Activated CD4-positive, alpha-beta T cell treated with anti-CD3 and anti-CD28 coated beads, Interleukin-2, Interleukin-4, amounts not matched to agents 100 ng/mL and 50 ng/mL, durations not matched to agents 16 hours and 8 hours (primary cell): ENCODE results near the gene RPS6KC1.
A peak's percentile ranks its signal among the peaks of the same experiment; 100 is the strongest.

Source experiments
- DNase-seq: peaks from one replicate; pipeline ENCODE4 v3.0.0-alpha.2; 2020; ENCODE audit warnings: low spot score

RPS6KC1 gene

GRCh38 chr1:213242883-213243282 is 191.8 kb downstream of the RPS6KC1 start:
- no peak for DNase-seq

- DNase-seq = peak; percentile 49
These were observed 193.6 kb downstream of the RPS6KC1 start for GRCh38 chr1:213244664-213245091.

GRCh38 chr1:213245260-213245910 is 194.3 kb downstream of the RPS6KC1 start:
- no peak for DNase-seq

DNA sequence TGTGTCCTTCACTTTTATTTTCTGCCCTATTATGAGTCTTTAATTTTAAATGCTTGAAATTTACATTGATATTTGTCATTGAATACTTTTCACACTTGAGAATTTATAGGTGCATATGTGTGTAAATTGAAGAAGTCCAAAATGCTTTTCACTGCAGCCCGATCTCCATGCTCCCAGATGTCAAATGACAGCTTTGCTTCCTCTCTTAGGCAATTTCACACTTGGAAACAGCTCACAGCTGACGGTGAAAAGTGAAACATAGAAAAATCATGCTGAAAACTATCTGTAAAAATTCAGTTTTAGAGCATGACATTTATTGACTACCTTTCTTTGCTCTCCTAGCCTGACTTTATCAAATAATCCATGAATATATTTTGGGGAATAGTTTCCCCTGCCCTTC is 196.0 kb downstream of the RPS6KC1 start:
- no peak for DNase-seq

- no peak for DNase-seq
These were observed 198.4 kb downstream of the RPS6KC1 start for GRCh38 chr1:213249395-213249794.

- DNase-seq = no peak
These were observed 199.0 kb downstream of the RPS6KC1 start for GRCh38 chr1:213250041-213250440.

DNA sequence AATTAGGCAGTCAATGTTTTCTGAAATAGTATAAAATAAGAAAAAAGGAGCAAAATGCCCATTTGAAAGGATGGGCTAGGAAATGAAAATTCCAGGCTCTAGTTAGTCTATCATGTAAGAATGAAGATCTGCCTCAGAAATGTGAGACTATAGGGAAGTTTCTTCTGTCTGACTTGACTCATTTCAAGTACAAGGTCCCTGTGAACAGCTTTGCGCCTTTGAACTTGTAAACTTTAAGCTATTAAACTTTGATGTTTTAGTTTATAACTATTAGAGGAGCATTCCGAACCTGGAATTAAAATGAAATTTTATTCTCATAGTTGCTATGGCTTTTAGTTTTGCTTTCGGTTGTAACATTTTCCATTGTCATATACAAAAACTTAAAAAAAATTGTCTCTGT is 199.4 kb downstream of the RPS6KC1 start:
- no peak for DNase-seq

- DNase-seq = no peak
These were observed 200.9 kb downstream of the RPS6KC1 start for GRCh38 chr1:213251972-213252371.

GRCh38 chr1:213256438-213257087 is 205.5 kb downstream of the RPS6KC1 start:
- no peak for DNase-seq

GRCh38 chr1:213260311-213261075 is 209.5 kb downstream of the RPS6KC1 start:
- no peak for DNase-seq

- DNase-seq = no peak
These were observed 213.5 kb downstream of the RPS6KC1 start for GRCh38 chr1:213264531-213264930.

- DNase-seq = no peak
These were observed 216.1 kb downstream of the RPS6KC1 start for GRCh38 chr1:213266983-213267772.

- DNase-seq = no peak
These were observed 217.2 kb downstream of the RPS6KC1 start for GRCh38 chr1:213268221-213268620.

- no peak for DNase-seq
These were observed 218.8 kb downstream of the RPS6KC1 start for GRCh38 chr1:213269829-213270228.

- no peak for DNase-seq
These were observed 222.5 kb downstream of the RPS6KC1 start for GRCh38 chr1:213273546-213273945.

DNA sequence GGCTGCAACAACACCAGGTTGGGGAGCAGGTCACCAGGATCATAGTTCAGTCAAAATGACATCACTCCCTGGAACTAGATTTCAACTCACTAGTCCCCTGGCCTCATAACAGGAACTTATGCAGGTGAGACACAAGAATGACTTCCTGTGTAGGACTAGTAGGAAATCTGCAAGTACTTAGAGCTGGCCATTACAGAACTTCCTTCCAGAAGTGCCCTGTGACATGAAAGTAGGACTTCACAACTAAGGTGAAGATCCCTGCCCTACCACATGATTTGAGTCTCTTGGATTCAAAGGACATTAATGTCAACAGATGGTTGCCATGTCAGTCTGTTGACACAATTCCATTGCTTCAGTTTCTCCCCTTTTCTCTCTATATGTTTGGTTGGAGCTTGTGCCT is 223.1 kb downstream of the RPS6KC1 start:
- no peak for DNase-seq

DNA sequence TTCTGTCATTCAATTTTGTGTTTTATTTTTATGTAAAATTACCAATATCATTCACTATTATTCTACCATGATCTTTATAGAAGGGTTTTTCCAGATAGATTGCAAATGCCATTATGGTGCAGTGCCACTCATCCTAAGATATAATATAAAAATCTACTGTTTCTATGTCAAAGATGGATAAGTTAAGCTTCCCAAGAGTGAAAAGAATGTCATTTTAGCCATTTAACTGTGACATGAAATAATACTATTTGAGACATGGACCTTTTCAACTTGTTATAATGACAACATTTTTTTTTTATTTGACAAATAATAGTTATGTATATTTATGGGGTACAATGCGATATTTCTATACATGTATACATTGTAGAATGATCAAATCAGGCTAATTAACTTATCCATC is 224.3 kb downstream of the RPS6KC1 start:
- no peak for DNase-seq

DNA sequence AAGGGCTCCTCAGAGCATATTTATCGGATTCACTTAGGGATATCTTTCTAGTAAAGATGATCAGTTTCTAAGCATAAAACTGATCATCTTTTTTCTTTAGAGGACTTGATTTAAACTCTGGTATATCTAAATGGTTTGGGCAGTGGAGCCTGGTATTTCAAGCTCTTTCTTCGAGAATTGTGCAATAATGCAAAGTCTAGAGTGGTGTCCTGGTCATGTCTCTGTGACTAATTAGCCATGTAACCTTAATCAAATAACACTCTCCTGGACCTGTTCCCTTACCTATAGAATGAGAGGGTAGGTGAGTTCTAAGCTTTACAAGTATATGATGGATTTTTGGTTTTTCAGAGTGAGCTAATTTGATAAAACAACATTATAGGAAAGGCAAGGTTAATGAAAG is 225.2 kb downstream of the RPS6KC1 start:
- DNase-seq = no peak

DNA sequence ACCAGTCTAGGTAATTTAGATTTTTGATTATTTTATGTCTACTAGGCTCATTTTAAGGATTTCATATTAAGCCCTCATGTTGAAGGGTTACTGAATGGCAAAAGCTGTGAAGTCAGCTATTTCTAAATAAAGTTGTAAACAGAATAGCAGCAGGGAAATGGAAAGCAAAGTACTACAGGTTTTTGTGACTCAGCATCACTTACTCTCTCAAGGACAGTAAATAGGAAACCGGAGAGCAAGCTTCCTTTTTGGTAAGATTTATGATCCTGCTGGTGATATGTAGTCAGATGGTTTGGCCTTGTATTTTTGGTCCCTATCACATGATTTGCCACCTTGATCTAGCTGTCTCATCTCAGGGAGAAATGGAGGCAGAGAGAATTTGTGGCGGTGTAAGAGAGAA is 226.0 kb downstream of the RPS6KC1 start:
- no peak for DNase-seq

- no peak for DNase-seq
These were observed 228.4 kb downstream of the RPS6KC1 start for GRCh38 chr1:213279410-213279809.

GRCh38 chr1:213281640-213282301 is 230.7 kb downstream of the RPS6KC1 start:
- no peak for DNase-seq

- no peak for DNase-seq
These were observed 233.6 kb downstream of the RPS6KC1 start for GRCh38 chr1:213284626-213285025.
